Muscle of arm (tissue), 14 donors: ENCODE data around the gene STOML1. TPM values are rescaled to one million over a fixed set of nuclear protein-coding genes. Genes with fewer than 3 reads are reported as not detected.

Experiments
- DNase-seq: peaks from one replicate; pipeline ENCODE4 v3.0.0-alpha.2; 2013
- long read RNA-seq, 11 donors: transcript quantifications; one replicate each; lab custom pipeline, GENCODE V29; 2026
- polyA plus RNA-seq, 12 donors: library from polyadenylated mRNA; unstranded; fragments of 120-200 nt; gene quantifications; one replicate each; pipeline ENCODE4 v1.2.1, GENCODE V29; 2013; ENCODE audit not compliant: insufficient read length in 12 of 12

The STOML1 gene, protein sequence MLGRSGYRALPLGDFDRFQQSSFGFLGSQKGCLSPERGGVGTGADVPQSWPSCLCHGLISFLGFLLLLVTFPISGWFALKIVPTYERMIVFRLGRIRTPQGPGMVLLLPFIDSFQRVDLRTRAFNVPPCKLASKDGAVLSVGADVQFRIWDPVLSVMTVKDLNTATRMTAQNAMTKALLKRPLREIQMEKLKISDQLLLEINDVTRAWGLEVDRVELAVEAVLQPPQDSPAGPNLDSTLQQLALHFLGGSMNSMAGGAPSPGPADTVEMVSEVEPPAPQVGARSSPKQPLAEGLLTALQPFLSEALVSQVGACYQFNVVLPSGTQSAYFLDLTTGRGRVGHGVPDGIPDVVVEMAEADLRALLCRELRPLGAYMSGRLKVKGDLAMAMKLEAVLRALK
- polyA plus RNA-seq, result 10 to 100 TPM in 11 of 12 donors, not detected in 1; 15.4 to 46.2 (median 27.4) TPM
- long read RNA-seq, donor 1, full-length matches to known transcripts, result 4 of 4 reads
- long read RNA-seq, donor 1, partial matches to known transcripts, result 0 of 4 reads
- long read RNA-seq, donor 1, other reads (novel, unspliced or antisense), result 0 of 4 reads
- long read RNA-seq, donor 2, full-length matches to known transcripts, result 10 of 10 reads
- long read RNA-seq, donor 2, partial matches to known transcripts, result 0 of 10 reads
- long read RNA-seq, donor 2, other reads (novel, unspliced or antisense), result 0 of 10 reads
- long read RNA-seq, donor 3, full-length matches to known transcripts, result 2 of 2 reads
- long read RNA-seq, donor 3, partial matches to known transcripts, result 0 of 2 reads
- long read RNA-seq, donor 3, other reads (novel, unspliced or antisense), result 0 of 2 reads
- long read RNA-seq, donor 4, full-length matches to known transcripts, result 2 of 2 reads
- long read RNA-seq, donor 4, partial matches to known transcripts, result 0 of 2 reads
- long read RNA-seq, donor 4, other reads (novel, unspliced or antisense), result 0 of 2 reads
- long read RNA-seq, donor 5, full-length matches to known transcripts, result 16 of 22 reads
- long read RNA-seq, donor 5, partial matches to known transcripts, result 0 of 22 reads
- long read RNA-seq, donor 5, other reads (novel, unspliced or antisense), result 6 of 22 reads
- long read RNA-seq, donor 6, full-length matches to known transcripts, result 7 of 7 reads
- long read RNA-seq, donor 6, partial matches to known transcripts, result 0 of 7 reads
- long read RNA-seq, donor 6, other reads (novel, unspliced or antisense), result 0 of 7 reads
- long read RNA-seq, donor 7, full-length matches to known transcripts, result 2 of 2 reads
- long read RNA-seq, donor 7, partial matches to known transcripts, result 0 of 2 reads
- long read RNA-seq, donor 7, other reads (novel, unspliced or antisense), result 0 of 2 reads
- long read RNA-seq, donor 8, full-length matches to known transcripts, result 11 of 11 reads
- long read RNA-seq, donor 8, partial matches to known transcripts, result 0 of 11 reads
- long read RNA-seq, donor 8, other reads (novel, unspliced or antisense), result 0 of 11 reads
- long read RNA-seq, donor 9, full-length matches to known transcripts, result 3 of 3 reads
- long read RNA-seq, donor 9, partial matches to known transcripts, result 0 of 3 reads
- long read RNA-seq, donor 9, other reads (novel, unspliced or antisense), result 0 of 3 reads
- long read RNA-seq, donor 10, full-length matches to known transcripts, result 5 of 5 reads
- long read RNA-seq, donor 10, partial matches to known transcripts, result 0 of 5 reads
- long read RNA-seq, donor 10, other reads (novel, unspliced or antisense), result 0 of 5 reads
- long read RNA-seq, donor 11, full-length matches to known transcripts, result 4 of 4 reads
- long read RNA-seq, donor 11, partial matches to known transcripts, result 0 of 4 reads
- long read RNA-seq, donor 11, other reads (novel, unspliced or antisense), result 0 of 4 reads

DNA sequence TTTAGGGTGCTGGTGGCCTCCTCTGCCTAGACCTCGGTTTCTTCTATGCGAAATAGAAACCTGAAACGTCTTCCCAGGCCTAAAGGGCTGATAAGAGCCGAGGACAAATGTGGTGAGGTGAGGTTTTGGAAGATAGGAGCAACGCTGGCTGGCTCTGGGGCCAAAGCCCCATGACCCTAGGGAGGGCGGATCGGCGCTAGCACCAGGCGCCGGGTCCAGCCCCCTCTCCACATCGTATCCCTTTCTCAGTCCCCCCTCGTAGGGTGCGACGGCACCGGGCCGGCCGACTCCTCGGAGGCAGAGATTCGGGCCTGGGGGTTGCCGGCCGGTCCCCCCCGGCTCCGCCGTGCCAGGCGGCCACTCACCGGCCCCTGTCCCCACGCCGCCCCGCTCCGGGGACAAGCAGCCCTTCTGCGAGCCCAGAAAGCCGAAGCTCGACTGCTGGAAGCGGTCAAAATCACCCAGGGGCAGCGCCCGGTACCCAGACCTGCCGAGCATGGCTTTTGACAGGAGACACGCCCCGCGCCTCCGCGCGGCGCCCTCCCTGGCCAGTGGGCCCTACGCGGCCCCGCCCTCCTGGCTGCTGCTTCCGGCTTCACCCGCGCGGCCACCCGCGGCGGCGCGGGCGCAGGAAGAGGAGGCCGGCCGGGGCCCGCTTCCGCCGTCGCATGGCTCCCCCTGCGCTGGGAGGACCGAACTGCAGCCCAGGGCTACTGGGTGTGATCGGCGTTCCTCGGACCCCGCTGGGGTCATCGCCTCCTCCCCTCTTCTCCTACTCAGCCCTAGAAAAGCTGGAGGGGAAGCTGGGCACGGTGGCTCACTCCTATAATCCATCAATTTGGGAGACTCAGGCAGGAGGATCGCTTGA, at the start of gene STOML1:
Gene STOML1, minus strand, starts transcription at position 570 of the 868 bp plus-strand sequence. Its CDS starts 72 bp downstream, at position 498.
- peak; percentile 92 for DNase-seq

DNA sequence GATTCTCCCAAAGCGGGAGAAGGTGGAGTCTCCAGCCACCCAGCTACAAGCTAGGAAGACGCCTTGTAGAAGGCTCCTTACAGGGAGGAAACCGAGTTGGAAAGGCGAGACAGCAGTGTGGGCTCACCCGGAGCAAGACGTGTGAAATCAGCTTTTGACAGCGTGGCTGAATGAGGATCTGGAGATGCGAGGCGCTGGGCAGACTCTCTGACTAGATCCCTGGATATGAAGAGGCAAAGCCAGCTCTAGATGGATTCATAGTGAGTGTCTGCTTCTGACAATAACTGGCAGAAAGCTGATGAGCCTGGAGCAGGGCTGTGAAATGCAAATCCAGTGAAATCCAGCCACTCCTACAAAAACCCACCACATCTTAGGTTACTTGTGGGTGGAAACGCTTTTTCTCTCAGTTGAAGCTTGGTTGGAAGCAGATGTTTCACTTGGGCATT, 49.2 kb upstream of the STOML1 start:
- DNase-seq, result no peak

DNA sequence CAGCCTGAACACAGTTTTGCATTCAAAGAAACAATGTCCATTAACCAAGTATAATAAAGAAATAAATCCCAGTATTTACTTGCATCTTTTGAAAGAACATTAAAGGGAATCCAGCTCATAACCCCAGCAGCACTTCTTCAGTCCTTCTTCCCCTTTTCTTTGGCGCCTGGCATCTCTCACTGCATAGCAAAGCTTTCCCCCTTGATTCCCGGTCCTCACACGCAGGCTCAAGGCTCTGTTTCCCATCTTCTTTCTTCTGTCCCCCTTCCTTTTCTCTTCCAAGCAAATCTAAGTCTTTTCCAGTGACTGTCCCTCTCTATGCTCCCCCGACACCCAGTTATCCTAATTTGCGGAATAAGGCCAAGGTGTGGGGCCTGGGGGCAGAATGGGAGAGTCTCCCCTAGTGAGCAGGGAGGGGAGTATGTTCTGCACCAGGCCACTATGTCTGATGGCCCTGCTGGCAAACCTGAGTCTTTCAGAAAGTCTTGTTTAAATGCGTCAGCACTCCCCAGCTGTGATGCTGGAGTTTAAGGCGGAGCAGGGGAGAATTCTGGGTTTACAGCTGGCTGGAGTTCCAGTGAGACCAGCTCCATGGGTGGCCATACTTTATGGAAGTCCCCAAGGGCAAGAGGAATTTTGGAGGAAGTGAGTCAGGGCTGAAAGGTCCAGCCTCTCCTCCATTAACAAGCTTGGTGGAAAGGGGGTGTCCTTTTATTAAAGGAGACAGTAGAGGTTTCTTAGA, 48.2 kb upstream of the STOML1 start:
- DNase-seq, result peak; percentile 77

DNA sequence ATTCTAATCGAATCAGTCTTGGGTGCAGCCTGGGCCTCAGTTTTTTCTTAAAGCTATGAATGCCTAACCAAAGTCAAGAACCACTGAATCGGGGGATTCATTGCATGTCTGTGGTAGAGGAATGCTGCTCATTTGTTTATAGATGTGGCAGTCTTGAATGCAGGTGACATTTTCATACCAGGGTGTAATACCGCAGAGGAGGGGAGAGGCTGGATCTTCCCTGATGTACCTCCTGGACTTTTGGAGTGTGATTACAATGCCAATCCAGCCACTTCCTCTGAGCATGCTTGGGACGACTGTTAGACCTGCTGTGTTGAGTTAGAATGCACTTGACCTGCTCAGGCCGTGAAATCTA, 47.5 kb upstream of the STOML1 start:
- no peak for DNase-seq

DNA sequence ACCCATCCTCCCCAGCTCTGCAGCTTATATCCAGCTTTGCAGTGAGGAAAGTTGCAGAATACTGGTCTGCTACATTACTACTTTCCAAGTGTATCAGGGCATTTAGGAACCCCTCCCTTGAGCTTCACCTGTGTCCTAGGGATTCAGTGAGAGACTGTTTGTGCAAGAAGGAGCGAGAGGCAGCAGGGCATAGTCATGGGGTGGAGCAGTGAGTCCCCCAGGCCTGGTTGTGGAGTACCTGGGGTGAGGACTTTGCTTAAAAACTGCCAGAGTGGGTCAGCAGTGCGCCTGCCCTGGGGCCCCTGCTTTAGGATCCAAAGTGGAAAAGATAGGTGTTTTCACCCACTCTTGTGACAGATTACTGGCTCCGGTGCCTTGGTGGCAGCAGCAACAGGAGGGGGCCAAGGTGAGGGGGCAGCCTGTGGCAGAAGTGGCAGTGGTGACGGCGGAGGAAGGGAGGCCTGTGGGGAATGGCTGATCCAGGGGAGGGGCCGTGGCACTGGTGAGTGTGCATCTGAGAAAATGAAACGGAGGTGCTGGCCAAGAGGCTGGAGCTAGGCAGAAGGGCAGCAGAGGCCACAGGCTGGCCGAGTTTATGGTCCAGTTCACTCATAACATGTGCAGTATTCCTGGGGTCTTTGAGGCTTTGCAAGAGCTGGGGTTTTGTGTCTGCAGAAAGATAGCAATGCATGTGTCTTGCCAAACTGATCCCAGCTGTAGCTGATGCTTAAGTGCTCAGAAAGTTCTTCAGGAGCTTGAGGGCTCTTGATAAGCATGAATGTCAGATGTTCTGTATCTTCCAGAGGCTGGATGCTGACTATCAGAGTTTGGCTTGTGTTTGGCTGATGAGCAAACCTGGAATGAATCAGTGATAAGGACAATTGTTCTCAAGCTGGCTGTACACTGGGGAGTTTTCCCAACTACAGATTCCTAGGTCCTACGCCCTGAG, 46.9 kb upstream of the STOML1 start:
- no peak for DNase-seq

DNA sequence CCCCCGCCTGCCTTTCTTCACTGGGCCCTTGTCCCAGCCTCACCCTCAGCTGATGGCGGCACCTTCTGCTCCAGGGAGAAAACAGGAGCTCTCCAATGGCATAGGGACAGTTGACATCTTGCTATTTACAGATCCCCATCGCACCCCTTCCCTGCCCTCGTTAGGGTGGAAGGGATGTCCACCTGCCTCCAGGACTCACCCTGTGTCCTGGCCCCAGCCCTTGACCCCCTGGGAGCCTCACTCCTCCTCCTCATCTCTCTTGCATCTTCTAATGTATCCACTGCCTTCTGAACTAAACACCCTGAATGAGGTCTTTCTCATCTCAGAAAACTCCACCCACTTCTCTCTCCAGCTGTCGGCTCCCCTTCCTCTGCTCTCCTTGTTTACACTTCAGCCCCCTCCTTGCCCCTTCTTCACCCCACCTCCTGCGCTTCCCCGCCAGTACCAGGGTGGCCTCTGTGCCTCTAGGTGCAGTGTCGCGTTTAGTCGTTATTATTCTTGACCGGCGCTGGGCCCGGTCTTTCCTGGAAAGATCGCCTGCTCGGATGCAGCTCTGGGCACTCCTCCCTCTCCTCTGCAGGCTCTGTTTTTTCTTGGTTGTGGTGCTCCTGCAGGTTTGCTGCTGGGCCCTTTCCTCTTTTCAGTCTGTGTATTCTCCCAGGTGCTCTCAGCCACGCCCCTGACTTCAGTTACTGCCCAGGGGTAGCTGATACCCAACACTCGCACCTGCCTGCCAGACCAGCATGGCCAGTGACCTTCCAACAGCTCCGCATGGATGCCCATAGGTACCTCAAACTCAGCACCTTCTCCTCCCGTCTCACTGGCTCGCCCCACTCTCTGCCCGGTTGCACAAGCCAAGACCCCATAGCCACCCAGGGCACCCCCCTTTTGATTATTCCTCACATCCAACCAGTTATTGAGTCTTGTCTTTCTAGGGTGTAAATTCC, 45.3 kb upstream of the STOML1 start:
- no peak for DNase-seq

DNA sequence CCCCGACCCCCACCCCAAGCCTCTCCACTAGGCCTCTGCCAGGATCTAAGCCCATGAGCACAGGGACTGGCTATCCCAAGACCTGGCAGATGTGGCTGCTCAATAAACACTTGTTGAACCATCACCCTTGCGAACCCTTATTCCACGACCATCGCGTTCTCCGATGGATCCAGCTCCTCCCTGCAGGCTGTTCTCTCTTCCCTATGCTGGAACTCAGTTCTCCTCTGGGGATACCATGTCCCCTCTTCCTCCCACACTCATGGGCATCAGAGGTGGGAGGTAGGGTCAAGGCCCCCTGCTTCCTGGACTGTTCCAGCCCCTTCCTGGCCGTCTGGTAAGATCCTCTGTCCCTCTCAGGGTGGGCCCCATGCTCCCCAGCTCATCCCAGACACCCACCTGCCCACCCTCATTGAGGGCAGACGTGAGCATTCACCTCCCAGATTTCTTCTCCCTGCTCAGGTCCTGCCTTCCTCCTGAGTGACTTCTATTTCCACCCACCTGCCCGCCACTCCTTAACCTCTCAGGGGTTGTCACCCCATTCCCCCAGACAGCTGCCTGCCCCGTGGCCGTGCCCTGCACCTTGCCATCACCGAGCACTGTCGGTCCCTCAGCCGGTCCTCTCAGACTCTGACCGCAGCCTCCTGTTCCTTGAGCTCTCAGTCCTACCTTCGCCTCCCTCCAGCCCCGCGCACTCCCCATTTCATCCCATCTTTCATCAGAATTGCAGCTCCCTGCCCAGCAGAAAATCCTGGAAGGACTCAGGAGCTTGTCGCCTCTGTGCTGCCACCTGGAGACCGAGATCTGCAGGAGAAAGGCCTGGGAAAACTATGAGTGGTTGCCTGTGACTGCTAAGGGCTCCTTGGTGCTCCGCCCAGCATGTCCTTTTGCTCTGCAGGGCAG, 44.4 kb upstream of the STOML1 start:
- DNase-seq, result no peak

DNA sequence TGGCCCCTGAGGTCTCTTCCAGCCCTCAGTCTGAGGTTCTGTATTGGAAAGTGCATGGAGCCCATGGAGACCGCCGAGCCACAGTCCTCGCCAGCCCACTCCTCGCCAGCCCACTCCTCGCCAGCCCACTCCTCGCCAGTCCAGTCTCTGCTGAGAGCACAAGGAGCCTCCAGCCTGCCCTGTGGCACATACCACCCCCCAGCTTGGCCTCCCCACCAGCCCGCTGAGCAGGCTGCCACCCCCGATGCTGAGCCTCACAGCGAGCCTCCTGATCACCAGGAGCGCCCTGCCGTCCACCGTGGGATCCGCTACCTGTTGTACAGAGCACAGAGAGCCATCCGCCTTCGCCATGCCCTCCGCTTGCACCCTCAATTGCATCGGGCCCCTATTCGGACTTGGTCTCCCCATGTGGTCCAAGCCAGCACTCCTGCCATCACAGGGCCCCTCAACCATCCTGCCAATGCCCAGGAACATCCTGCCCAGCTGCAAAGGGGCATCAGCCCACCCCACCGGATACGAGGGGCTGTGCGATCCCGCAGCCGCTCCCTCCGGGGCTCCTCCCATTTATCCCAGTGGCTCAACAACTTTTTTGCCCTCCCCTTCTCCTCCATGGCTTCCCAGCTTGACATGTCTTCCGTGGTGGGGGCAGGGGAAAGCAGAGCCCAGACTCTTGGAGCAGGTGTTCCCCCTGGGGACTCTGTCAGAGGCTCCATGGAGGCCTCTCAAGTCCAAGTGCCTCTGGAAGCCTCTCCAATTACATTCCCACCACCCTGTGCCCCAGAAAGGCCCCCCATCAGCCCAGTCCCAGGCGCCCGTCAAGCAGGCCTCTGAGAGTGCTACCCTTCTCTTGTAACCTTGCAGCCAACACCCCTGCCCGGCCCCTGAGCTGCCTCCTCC, 43.3 kb upstream of the STOML1 start:
- no peak for DNase-seq

DNA sequence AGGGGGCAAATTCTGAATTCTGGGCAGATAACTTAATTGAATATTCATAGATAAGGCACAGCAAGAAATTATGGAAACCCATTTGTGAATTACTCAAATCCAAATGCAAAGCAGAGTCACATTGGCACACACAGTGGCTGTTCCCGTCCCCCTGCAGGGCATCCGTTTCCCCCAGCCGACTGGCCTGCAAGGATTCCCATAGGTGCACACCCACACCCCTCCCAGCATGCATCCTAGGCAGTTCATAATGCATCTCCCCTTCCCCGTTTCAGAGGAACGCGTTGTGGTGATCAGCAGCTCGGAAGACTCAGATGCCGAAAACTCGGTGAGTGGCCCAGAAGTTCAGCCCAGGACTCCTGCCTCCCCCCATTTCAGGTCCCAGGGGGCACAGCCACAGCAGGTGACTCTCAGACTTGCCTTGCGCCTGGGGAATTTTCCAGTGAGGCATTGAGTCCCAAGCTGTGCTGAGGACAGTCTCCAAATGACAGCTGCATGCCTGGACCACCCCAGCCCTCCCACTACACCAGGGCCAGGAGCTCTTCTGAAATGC, 42.2 kb upstream of the STOML1 start:
- no peak for DNase-seq

DNA sequence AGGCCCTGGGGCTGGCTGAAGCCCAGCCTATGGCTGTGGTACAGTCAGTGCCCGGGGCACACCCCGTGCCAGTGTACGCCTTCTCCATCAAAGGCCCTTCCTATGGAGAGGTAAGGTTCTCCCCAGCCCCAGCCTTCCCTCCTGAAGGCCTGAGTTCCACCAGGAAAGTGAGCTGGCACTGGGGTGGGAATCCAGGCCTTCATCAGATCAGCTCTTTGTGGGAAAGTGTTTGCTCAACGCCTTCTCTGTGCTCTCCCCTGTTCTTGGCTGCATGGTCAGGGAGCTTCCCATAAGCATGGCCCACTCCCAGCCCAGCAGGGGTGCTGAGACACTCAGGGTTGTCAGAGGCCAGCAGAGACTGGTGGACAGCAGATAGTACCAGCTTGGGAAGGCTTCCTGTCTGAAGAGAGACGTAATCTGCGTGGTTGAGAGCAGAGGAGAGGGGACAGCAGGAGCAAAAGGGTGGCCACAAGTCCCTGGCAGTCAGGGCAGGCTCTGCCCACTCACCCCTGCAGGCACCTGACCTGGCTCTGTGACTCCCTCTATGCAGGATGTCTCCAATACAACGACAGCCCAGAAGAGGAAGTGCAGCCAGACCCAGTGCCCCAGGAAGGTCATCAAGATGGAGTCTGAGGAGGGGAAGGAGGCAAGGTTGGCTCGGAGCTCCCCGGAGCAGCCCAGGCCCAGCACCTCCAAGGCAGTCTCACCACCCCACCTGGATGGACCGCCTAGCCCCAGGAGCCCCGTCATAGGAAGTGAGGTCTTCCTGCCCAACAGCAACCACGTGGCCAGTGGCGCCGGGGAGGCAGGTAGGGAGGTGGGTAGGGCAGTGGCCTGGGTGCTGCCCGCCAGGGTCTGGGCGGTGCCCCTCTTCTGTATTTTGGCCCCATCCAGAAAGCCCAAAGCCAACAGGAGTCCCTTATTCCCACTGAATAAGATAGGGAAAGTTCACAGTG, 40.8 kb upstream of the STOML1 start:
- no peak for DNase-seq

DNA sequence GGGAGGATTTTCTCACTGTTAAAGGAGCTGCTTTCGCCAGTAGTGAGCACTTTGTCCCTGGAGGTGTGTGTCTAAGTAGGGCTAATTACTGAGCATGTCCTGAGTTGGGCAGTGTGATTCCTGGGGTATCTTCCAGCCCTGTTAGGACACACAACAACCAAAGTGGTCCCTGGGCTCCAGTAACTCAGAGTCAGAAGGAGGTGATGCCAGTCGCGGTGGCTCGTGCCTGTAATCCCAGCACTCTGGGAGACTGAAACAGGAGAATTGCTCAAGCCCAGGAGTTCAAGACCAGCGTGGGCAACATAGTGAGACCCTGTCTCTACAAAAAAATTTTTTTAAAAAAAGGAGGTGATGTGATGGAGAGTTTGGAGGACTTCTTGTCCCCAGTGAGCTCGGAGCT, 40.0 kb upstream of the STOML1 start:
- no peak for DNase-seq

DNA sequence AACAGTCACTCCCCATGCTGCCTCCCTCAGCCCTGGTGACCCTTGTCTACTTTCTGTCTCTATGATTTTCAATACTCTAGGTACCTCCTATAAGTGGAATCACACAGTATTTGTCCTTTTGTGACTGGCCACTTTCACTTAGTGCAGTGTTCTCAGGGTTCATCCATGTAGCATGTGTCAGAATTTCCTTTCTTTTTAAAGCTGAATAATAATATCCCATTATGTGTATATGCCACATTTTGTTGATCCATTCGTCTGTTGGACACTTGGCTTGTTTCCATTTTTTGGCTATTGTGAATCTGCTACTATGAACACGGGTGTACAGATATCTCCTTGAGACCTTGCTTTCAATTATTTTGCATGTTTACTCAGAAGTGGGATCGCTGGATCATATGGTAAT, 36.6 kb upstream of the STOML1 start:
- DNase-seq, result no peak

DNA sequence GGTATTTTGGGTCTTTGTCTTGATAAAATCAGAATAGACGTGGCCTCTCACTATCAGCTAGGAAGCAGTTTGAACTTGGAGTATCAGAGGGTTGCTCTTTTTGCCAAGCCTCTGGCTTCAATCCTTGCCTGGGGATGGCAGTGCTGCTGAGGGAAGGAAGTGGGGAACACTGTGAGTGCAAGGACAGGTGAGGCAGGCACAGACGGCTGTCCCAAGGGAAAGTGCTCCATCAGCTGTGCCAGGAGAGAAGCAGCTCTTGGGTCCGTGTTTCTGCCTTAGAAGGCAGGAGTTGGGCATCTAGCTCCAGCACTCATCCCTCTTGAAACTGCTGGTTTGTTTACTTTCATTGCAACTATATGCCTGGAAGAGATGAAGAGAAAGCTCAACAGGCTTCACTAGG, 35.6 kb upstream of the STOML1 start:
- DNase-seq, result no peak
